GM21447 (cell line): ENCODE measurements around the gene KLHL6.

Experiments used
- ATAC-seq: cut with Tn5 transposase; IDR thresholded peaks from one replicate; pipeline ENCODE4 v1.9.1; 2021; ENCODE audit not compliant: unreplicated experiment

Gene KLHL6

DNA sequence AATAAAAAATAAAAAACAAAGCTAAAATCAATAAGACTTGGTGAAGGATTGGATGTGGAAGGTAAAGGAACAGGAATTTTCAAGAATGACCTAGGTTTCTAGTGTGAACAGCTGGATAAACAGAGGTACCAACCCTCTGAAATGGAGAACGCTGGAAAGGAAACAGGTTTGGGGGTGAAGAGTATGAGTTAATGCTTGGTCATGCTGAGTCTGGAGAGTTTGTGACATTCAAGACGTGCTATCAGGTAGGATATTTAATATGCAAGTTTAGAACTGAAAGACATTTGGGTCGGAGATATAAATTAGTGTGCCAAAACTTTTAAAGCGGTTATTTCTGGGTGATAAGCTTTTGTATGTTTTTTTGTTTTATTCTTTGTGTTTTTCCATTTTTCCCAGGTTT is 11.4 kb upstream of the KLHL6 start:
- no peak for ATAC-seq

DNA sequence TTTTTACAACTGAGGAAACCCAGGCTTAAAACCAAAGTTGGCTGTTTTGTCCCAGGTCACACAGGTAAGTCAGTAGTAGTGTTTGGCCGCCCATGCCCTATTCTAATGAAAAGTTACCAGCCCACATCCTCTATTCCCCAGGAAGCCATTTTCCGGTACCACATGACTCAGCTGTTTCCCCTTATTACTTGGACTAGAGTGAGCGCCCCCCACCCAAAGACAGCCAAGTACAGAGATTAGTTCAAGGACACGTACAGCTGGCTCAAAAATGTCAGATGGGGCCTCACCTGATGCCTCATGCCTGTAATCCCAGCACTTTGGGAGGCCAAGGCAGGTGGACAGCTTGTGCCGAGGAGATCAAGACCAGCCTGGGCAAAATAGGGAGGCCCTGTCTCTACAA is 8.5 kb upstream of the KLHL6 start:
- ATAC-seq, result no peak

DNA sequence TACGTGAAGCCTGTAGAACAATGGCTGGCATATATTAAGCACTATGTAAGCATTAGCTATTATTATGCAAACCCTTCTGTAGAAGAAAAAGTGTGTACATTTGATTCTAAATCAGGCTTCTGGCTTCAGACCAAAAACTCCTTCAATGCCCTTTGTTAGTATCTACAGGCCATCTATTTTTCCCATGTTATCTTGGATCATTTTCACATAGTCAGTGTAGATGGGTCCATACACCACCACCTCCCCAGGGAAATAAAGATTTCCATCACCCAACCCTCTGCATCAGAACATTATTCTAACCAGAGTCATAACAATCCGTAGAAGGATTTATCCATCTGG is 8.0 kb upstream of the KLHL6 start:
- ATAC-seq, result no peak

DNA sequence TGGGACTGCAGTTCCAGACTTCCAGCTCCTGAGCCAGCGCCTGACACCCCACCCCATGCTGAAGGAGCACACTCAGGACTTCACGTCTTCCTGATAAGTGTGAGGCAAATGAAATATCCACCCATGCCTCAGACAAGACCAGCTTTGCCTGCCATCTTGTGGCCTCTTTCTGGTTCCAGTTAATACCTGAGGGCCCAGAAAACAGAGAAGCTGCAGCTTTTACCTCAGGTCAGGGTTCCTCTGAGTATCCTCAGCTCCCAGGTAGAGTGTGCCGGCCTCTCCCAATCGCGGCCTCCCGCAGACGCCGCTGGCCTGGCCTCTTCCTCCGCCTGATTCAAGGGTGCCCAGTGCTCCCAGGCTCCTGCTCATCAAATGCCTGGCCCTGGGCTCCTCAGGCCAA is 5.1 kb upstream of the KLHL6 start:
- no peak for ATAC-seq

- ATAC-seq, result no peak
These were observed 3.0 kb upstream of the KLHL6 start for GRCh38 chr3:183558495-183558894.

DNA sequence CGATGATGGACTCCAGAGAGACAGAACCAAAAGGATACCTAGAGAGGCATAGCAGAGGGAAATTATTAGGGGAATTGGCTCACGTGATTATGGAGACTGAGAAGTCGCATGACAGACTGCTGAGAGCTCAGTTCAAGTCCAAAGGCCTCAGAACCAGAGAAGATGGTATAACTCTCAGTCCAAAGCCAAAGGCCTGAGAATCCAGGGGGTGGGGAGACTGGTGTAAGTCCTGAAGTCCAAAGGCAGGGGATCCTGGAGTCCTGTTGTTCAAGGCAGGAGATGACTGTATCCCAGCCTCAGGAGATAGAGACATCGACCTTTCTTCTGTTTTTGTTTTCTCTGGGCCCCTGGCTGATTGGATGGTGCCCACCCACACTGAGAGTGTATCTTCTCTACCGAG is 1.2 kb upstream of the KLHL6 start:
- no peak for ATAC-seq

GRCh38 chr3:183554377-183554776 is 1.1 kb downstream of the KLHL6 start:
- ATAC-seq, result no peak

DNA sequence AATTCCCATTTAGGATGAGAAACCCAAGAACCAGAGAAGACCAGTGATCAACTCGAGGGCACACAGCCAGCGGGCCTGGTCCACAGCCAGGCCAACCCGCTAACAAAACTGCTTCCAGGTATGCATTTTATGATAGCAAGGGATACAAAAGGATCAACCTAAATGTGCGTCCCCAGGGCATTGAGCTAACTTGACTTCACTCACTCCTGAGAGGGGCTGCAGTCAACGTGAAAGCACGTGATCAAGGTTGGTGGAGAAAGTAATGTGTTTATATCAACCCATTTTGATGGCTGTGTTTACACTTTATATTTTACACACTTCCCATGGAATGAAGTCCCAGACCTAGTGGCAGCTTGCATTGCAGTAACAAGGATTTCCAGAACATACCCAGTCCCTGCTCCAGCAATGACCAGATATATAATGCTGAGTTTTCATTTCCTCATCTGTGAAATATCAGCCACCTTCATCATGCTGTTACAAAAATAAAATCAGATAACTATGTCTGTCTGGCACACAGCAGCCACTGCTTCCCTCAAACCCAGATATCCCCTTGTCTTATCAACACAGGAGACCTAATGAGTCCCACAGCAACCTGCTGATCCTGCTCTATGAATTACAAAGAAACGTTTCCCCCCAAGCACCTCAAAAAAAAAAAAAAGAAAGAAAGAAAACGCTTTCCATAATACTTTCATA is 2.0 kb downstream of the KLHL6 start:
- no peak for ATAC-seq

GRCh38 chr3:183551930-183552329 is 3.6 kb downstream of the KLHL6 start:
- ATAC-seq, result no peak

DNA sequence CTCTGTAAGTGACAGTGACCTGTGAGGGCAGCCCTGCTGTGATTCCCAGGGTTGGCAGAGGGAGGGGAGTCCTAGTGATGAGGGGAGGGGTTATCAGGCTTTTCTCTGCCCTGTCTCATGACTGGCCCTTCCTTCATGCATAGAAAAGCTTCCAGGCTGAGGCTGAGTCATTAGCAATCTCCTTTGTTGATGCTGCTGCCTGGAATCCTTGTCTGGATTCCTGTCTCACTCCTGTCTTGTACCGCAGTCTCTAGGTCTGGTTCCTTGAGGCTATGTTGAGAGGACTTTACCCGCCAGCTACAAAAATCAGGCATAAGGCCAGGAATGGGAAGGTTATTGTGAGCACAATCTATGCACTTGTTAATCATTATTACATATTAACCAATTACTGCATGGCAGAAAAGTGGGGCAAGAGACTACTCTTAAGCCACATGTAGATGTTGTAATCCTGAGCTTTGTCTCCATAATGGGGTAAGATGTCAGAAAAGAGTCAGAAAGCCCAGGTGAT is 7.2 kb downstream of the KLHL6 start:
- no peak for ATAC-seq

DNA sequence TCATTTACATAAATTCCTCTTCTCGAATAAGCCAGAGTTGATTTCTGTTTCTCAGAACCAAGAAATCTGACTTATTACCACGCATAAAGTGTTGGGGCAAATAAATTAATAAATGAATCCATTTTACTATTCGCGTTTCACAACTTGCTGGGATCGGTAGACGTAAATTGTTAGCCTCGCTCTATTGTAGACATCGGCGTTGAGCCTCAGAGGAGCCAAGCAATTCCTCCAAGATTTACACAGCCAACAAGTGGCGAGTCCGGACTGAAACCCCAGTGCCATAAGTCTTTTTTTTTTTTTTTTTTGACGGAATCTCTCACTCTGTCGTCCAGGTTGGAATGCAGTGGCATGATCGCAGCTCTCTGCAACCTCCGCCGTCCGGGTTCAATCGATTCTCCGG is 8.9 kb downstream of the KLHL6 start:
- no peak for ATAC-seq

- ATAC-seq, result no peak
These were observed 9.8 kb downstream of the KLHL6 start for GRCh38 chr3:183545708-183546107.

DNA sequence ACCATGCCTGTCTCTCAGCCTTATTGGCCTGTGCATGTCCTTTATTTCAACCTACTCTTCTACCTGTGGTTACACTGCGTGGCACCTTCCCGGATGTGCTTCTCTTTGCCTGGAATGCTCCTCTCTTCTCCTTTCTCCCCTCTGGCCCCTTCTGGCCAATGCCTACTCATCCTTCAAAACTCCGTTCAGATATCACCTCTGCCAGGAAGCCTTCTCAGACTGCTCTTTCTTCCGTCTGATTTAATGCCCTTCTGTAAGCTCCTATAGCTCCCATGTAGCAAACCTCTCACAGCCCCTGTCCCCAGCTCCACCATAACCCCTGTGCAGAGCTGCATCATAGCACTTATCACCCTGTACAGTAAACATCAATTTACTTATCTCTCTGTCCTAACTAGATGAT is 13.2 kb downstream of the KLHL6 start:
- ATAC-seq, result no peak

- ATAC-seq, result peak; percentile 59
These were observed 13.8 kb downstream of the KLHL6 start for GRCh38 chr3:183541738-183542137.

DNA sequence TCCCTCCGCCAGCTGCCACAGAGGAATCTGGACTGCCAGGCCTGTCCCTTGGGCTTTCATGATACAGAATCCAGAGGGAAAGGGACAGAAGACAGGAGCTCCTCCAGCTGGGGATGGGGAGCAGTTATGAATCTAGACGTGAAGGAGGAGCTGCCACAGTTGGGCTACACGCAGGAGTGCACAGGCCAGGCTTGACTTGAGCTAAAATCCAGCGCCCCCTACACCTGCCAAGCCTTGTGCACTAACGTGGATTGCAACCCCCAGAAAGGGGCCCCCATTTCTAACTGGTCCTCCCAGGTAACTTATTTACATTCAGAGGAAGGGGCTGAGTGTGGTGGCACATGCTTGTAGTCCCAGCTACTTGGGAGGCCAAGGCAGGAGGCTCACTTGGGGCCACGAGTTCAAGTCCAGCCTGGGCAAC is 14.3 kb downstream of the KLHL6 start:
- no peak for ATAC-seq

GRCh38 chr3:183540501-183541234 is 14.8 kb downstream of the KLHL6 start:
- ATAC-seq, result peak; percentile 37

DNA sequence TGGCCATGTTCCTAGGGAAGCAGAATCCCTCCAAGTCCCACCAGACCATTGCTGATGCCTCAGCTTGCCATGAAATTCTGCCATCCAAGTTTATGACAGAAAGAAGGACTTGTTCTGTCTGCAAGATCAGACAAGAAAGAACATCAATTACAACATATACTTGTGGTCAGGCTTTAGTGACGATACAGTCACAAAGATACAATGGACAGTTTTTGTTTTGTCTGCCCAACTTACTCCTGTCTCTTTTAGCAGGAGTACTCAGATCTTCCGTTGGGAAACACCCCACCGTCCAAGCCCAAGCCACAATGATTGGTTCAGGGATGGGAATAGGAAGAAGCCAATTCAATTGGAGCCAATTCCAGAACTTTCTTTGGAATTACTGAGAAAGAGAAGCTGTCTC is 15.7 kb downstream of the KLHL6 start:
- ATAC-seq, result no peak

- ATAC-seq, result no peak
These were observed 17.0 kb downstream of the KLHL6 start for GRCh38 chr3:183538486-183538885.

- ATAC-seq, result no peak
These were observed 18.2 kb downstream of the KLHL6 start for GRCh38 chr3:183537295-183537730.

DNA sequence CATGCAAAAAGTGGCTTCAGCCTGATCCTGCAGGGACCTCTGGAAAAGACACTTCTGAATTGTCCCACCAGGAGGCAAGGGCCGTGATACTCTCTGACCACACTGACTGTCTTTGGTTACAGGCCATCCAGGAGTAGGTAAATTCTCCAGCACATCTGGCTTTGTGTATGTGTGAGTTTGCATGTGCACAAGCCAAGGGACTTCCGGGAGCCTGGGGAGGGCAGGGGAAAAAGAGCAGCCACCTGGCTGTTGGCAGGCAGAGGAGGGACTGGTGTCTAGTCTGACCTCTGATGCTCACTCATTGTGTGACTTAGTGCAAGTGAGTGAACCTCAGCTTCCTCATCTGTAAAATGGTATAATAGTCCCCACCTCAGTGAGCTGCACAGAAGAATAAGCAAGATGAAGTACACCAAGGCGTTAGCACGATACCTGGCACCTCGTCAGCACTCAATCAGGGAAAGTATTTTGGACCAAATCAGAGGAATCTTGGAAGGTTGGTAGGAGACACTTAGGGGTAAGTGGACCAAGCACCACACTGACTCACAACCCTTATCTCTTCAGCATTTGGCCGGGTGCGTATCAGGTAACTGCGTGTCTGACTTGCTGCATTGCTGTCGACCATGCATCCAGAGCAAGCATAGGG is 19.1 kb downstream of the KLHL6 start:
- peak; percentile 65 for ATAC-seq

DNA sequence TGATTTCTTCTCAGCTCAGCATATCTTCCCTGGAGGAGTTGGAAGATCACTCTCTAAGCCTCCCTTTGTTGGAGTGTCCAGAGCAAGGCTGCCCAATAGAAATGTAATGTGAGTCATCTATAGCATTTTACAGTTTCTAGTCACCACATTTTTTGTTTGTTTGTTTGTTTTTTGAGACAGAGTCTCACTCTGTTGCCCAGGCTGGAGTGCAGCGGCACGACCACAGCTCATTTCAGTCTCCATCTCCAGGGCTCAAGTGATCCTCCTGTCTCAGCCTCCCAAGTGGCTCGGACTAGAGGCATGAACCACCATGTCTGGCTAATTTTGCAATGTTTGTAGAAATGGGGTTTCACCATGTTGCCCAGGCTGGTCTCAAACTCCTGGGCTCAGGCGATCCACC is 21.3 kb downstream of the KLHL6 start:
- no peak for ATAC-seq
